ENCODE measurements around the gene CLEC2A. TPM values are rescaled to one million over a fixed set of nuclear protein-coding genes. Genes with fewer than 3 reads are reported as not detected.
"Not testable (repeated sequence)": the region's sequence is repeated elsewhere in the genome, so short reads cannot be mapped to it uniquely, and the experiment has no call there.

The CLEC2A gene
- total RNA-seq, 6 experiments from 2014 or later: not detected

- H3K27ac Mint-ChIP-seq: no peak overlapping the region
- no peaks in the 10 kb centered on the region for H3K4me1 Mint-ChIP-seq (ENCODE audit: low read depth)
- H3K9me3 Mint-ChIP-seq: no peaks in the 10 kb centered on the region
- H3K27me3 Mint-ChIP-seq (ENCODE audit: insufficient read depth): peaks cover 6% of the 10 kb centered on the region
- TF ChIP-seq CTCF (IDR thresholded peaks at IDR 0.05): no peak
- no peak for DNase-seq
- H3K4me3 Mint-ChIP-seq: no peak overlapping the region
- H3K36me3 Mint-ChIP-seq (ENCODE audit: low read depth): no peaks in the 10 kb centered on the region
Measured at GRCh38 chr12:9881988-9882387, 50.2 kb downstream of the CLEC2A start.

GRCh38 chr12:9881246-9881645 is 50.9 kb downstream of the CLEC2A start, which contains the start of gene KLRF2:
KLRF2 (plus strand) TSS chr12:9881489; CDS start chr12:9881596, 107 bp downstream.
- H3K9me3 Mint-ChIP-seq: no peaks in the 10 kb centered on the region
- no peaks in the 10 kb centered on the region for H3K36me3 Mint-ChIP-seq (ENCODE audit: low read depth)
- H3K4me1 Mint-ChIP-seq (ENCODE audit: low read depth): no peaks in the 10 kb centered on the region
- TF ChIP-seq CTCF (IDR thresholded peaks at IDR 0.05): no peak
- H3K27ac Mint-ChIP-seq: no peak within 1 kb of the TSS
- H3K4me3 Mint-ChIP-seq: no peak within 1 kb of the TSS
- peaks cover 6% of the 10 kb centered on the region for H3K27me3 Mint-ChIP-seq (ENCODE audit: insufficient read depth)
- no peak for DNase-seq

- no peak for TF ChIP-seq CTCF (IDR thresholded peaks at IDR 0.05)
- Mint-ChIP-seq H3K4me3 (no peak overlapping the region), H3K27me3 (ENCODE audit: insufficient read depth) (peaks cover 4% of the 10 kb centered on the region; the same call in 1 of the 2 replicates), H3K27ac (no peak overlapping the region), H3K36me3 (ENCODE audit: low read depth) (no peaks in the 10 kb centered on the region), H3K4me1 (ENCODE audit: low read depth) (no peaks in the 10 kb centered on the region), H3K9me3 (no peaks in the 10 kb centered on the region)
- DNase-seq: no peak
Measured at GRCh38 chr12:9880532-9881078, 51.6 kb downstream of the CLEC2A start.

- not testable (repeated sequence) for H3K27me3 Mint-ChIP-seq (ENCODE audit: insufficient read depth); H3K4me3 Mint-ChIP-seq; H3K36me3 Mint-ChIP-seq (ENCODE audit: low read depth); H3K9me3 Mint-ChIP-seq; DNase-seq; H3K4me1 Mint-ChIP-seq (ENCODE audit: low read depth); H3K27ac Mint-ChIP-seq
Measured at GRCh38 chr12:9876120-9876519, 56.0 kb downstream of the CLEC2A start.

GRCh38 chr12:9872742-9873141 is 59.4 kb downstream of the CLEC2A start:
- Mint-ChIP-seq H3K9me3 (no peaks in the 10 kb centered on the region), H3K4me1 (ENCODE audit: low read depth) (peaks cover 14% of the 10 kb centered on the region), H3K27ac (no peak overlapping the region), H3K4me3 (no peak overlapping the region), H3K36me3 (ENCODE audit: low read depth) (no peaks in the 10 kb centered on the region), H3K27me3 (ENCODE audit: insufficient read depth) (no peaks in the 10 kb centered on the region; the same call in 1 of the 2 replicates)
- no peak for DNase-seq
- no peak for TF ChIP-seq CTCF (IDR thresholded peaks at IDR 0.05)

GRCh38 chr12:9872162-9872561 is 60.0 kb downstream of the CLEC2A start:
- TF ChIP-seq CTCF (IDR thresholded peaks at IDR 0.05): no peak
- no peaks in the 10 kb centered on the region; the same call in 1 of the 2 replicates for H3K27me3 Mint-ChIP-seq (ENCODE audit: insufficient read depth)
- no peak for DNase-seq
- H3K27ac Mint-ChIP-seq: no peak overlapping the region
- H3K9me3 Mint-ChIP-seq: no peaks in the 10 kb centered on the region
- peaks cover 14% of the 10 kb centered on the region for H3K4me1 Mint-ChIP-seq (ENCODE audit: low read depth)
- H3K4me3 Mint-ChIP-seq: no peak overlapping the region
- H3K36me3 Mint-ChIP-seq (ENCODE audit: low read depth): no peaks in the 10 kb centered on the region

All from HFFc6 (cell line).